ENCODE data around the gene HID1.
"Not testable (repeated sequence)": the region's sequence is repeated elsewhere in the genome, so short reads cannot be mapped to it uniquely, and the experiment has no call there.

HID1 gene

DNA sequence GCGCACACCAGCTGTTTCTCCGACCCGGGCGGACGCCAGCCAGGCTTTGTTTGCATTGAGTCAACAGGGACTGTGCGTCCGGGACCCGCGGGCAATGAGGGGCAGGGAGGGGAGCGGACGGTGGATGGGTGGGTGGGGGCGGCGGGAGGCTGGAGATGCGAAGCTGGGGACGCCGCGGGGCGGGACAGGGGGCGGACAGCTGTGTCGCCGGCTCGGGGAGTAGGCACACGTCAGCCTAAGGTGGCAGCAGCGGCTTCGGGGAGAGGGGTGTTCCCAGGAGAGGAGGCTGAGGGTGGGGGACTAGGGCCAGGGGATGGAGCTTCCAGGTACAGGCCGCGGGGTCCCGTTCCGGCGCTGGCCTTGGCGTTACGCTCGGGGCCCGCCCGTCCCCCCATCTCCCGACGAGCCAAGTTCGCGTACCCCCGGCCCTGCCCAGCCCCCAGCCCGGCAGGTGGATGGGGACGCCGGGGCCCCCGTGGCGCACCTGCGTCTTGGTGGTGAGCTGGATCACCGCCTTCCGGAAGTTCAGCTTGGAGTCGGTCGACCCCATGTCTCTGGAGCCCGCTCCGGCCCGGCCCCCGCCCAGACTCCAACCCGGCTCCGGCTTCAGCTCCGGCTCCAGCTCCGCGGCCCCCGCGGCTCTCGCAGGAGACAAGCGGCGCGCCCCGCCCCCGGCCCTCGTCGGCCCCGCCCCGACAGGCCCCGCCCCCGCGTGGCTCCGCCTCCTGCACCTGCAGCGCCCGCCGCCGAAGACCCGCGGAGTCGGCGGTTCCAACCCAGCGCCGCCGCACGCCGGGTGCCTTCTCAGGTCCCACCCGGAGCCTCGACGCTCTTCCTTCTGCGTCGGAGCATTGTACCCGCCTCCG lies at the start of gene HID1:
Gene HID1, minus strand, starts transcription at position 653 of the 866 bp plus-strand sequence. Its CDS starts 103 bp downstream, at position 550.
- peak within 1 kb of the TSS; percentile 48 for H3K4me3 ChIP-seq (ENCODE audit: low read depth, low read length)
- DNase-seq (ENCODE audit: low read depth) = no peak

DNA sequence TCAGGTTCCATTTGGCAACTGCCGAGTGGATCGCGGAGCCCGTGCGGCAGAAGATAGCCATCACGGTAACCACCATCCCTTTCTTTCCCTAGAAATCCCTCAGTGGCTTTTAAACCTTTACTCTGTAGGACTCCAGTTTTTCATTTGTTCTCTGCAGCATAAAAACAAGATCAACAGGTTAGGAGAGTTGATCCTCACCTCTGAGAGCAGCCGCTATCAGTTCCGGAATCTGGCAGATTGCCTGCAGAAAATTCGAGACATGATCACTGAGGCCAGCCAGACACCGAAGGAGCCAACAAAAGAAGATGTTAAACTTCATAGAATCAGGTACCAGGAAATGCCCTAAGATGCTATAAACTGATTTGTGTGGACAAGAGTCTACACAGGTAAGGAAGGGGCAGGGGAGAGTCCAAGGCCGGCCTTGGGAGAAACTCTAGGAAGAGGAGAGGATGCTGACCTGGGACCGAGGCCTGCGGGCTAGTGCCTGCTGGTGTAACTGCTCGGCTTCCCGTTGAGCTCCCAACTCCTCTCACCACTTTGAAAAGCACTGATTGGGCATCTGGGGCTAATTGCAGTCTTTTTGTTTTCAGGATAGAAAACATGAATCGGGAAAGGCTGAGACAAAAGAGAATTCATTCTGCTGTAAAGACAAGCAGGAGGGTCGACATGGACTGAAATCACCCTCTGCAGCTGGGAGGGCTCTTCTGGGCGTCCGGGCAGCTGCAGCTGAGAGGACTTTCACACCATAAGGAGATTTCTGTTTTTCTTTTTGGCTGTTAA lies 48.0 kb upstream of the HID1 start:
- H3K4me3 ChIP-seq (ENCODE audit: low read depth, low read length) = no peak overlapping the region
- DNase-seq (ENCODE audit: low read depth) = no peak

- no peak for DNase-seq (ENCODE audit: low read depth)
- H3K4me3 ChIP-seq (ENCODE audit: low read depth, low read length) = no peak overlapping the region
Measured at GRCh38 chr17:75019710-75020109, 47.2 kb upstream of the HID1 start.

DNA sequence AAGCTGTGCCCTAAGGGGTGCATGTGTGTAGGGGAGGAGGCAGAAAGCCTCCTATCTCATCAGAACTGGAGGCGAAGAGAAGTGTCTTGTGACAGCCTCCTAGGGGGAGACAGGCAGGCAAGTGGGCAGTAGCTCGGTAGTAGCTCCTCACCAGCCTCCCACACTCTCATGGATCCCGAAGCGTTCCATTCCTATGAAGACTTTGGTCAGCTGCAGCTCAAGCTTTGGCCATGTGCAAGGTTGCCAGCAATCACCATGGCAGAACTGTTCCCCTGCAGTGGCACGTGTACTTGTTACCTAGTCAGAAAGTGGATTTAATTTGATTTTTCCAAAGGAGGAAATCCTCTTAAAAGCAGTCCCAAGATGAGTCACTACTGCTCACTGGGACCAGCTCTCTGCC lies 46.6 kb upstream of the HID1 start:
- DNase-seq (ENCODE audit: low read depth) = no peak
- H3K4me3 ChIP-seq (ENCODE audit: low read depth, low read length) = no peak overlapping the region

- DNase-seq (ENCODE audit: low read depth) = no peak
- peak overlapping the region; percentile 76 for H3K4me3 ChIP-seq (ENCODE audit: low read depth, low read length)
Measured at GRCh38 chr17:75013092-75013559, 40.6 kb upstream of the HID1 start.

DNA sequence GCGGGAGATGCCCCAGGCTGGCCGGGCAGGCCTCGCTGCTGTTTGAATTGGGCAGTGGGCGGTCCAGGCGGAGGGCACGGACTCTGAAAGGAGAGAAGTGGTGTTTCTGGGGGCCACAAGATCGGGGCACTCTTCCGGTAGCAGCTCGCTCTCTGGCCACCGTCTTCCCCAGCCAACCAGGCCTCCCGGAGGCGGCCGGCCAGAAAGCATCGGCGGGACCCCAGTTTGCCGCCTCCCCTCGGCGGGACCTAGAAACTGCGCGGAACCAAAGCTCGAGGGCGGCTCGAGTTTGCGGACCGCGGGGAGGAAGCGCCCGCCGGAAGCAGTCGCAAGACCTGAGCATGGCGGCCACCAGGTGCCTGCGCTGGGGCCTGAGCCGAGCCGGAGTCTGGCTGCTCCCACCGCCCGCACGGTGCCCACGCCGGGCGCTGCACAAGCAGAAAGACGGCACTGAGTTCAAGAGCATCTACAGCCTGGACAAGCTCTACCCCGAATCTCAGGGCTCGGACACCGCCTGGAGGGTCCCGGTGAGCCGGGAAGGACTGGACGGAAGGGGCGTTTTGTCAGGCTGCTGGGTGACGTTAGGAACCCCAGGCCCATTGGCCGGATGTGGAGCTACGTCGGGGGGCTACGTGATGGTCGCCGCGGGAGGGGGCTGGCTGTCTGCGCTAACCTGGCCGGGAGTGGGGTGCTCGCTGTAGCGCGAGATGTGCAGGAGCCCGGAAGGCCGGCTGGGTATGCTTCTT lies 40.0 kb upstream of the HID1 start, which contains the start of gene MRPL58:
Gene MRPL58, plus strand, starts transcription at position 325 of the 746 bp plus-strand sequence. Its CDS starts 17 bp downstream, at position 342.
- H3K4me3 ChIP-seq (ENCODE audit: low read depth, low read length) = peak within 1 kb of the TSS; percentile 76
- no peak for DNase-seq (ENCODE audit: low read depth)

- H3K4me3 ChIP-seq (ENCODE audit: low read depth, low read length) = peak overlapping the region; percentile 76
- DNase-seq (ENCODE audit: low read depth) = no peak
Measured at GRCh38 chr17:75012096-75012345, 39.5 kb upstream of the HID1 start.

- peak overlapping the region; percentile 76 for H3K4me3 ChIP-seq (ENCODE audit: low read depth, low read length)
- DNase-seq (ENCODE audit: low read depth) = no peak
Measured at GRCh38 chr17:75011401-75012095, 39.0 kb upstream of the HID1 start.

DNA sequence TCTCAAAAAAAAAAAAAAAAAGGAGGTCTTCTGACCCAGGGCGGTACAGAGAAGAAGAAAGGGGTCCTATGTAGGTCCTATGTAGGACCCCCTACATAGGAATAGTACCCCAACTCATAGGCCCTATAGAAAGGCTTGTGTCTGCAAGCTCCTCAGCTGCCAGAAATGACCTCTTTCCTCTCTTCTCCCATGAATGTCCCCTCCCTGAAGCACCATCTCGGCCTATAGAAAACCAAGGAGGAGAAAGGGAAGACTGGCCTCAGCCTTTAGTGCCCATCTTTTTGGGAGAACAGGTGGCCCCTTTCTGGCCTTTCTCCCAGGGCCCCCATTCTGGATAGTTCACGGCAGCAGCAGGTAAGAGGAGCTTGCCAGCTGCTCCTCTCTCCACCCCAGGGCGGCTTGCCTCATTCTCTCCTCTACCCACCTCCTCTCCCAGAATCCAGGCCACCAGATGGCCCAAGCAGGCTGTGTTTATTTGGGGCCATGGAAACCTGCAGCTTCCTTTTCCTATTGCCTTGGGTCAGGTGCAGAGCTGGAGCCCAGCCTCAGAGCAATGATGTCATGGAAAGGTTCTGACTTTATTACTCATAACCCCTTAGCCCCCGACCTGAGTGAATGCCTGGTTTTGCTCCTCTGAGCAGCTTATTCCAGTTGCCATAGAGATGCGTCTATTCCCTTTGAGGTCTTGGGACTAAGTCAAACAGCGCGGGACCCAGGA lies 38.3 kb upstream of the HID1 start:
- no peak overlapping the region for H3K4me3 ChIP-seq (ENCODE audit: low read depth, low read length)
- no peak for DNase-seq (ENCODE audit: low read depth)

GRCh38 chr17:75009139-75009724 lies 36.7 kb upstream of the HID1 start:
- DNase-seq (ENCODE audit: low read depth) = no peak

GRCh38 chr17:75008373-75008772 lies 35.8 kb upstream of the HID1 start:
- no peak for DNase-seq (ENCODE audit: low read depth)

More at GRCh38 chr17:75009139-75009724, 36.7 kb upstream of the HID1 start:
- no peak overlapping the region for H3K4me3 ChIP-seq (ENCODE audit: low read depth, low read length)

GRCh38 chr17:75006653-75007052 lies 34.1 kb upstream of the HID1 start:
- no peak for DNase-seq (ENCODE audit: low read depth)

More at GRCh38 chr17:75008373-75008772, 35.8 kb upstream of the HID1 start:
- H3K4me3 ChIP-seq (ENCODE audit: low read depth, low read length) = no peak overlapping the region

GRCh38 chr17:75006084-75006483 lies 33.5 kb upstream of the HID1 start:
- not testable (repeated sequence) for H3K4me3 ChIP-seq (ENCODE audit: low read depth, low read length); DNase-seq (ENCODE audit: low read depth)

More at GRCh38 chr17:75006653-75007052, 34.1 kb upstream of the HID1 start:
- no peak overlapping the region for H3K4me3 ChIP-seq (ENCODE audit: low read depth, low read length)

GRCh38 chr17:75005291-75005690 lies 32.7 kb upstream of the HID1 start:
- H3K4me3 ChIP-seq (ENCODE audit: low read depth, low read length) = no peak overlapping the region
- no peak for DNase-seq (ENCODE audit: low read depth)

- H3K4me3 ChIP-seq (ENCODE audit: low read depth, low read length) = no peak overlapping the region
- DNase-seq (ENCODE audit: low read depth) = no peak
Measured at GRCh38 chr17:75004371-75004770, 31.8 kb upstream of the HID1 start.

DNA sequence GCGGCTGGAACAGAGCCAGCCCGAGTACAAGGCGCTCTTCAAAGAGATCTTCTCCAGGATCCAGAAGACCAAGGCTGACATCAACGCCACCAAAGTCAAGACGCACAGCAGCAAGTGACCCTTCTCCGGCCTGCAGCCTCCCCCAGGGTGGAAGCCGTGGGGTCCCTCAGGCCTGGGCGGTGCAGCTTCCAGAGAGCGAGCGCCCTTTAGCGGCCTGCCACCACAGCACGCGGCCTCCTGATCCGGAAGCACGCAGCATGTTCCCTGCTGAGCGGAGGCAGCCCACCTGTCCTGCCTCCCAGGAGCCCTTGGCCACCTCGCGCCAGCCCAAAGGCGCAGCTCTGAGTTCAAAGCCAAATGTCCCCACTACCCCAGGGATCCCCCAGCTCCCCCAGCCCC lies 31.4 kb upstream of the HID1 start:
- no peak for DNase-seq (ENCODE audit: low read depth)
- no peak overlapping the region for H3K4me3 ChIP-seq (ENCODE audit: low read depth, low read length)

DNA sequence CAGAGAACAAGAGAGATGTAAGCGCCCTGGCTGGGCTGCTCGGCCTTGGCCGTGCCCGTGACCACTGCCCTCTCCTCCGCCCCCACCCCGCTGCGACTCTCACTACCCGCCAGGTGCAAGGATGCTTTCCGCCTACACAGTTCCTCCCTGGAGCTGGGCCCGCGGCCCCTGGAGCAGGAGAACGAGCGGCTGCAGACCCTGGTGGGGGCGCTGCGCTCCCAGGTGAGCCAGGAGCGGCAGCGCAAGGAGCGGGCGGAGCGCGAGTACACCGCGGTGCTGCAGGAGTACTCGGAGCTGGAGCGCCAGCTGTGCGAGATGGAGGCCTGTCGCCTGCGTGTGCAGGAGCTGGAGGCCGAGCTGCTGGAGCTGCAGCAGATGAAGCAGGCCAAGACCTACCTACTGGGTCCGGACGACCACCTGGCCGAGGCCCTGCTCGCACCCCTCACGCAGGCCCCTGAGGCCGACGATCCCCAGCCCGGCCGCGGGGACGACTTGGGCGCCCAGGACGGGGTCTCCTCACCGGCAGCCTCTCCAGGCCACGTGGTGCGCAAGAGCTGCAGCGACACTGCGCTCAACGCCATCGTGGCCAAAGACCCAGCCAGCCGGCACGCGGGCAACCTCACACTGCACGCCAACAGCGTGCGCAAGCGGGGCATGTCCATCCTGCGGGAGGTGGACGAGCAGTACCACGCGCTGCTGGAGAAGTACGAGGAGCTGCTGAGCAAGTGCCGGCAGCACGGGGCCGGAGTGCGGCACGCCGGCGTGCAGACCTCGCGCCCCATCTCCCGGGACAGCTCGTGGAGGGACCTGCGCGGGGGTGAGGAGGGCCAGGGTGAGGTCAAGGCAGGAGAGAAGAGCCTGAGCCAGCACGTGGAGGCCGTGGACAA lies 30.8 kb upstream of the HID1 start:
- no peak for DNase-seq (ENCODE audit: low read depth)
- H3K4me3 ChIP-seq (ENCODE audit: low read depth, low read length) = no peak overlapping the region

Data from skeletal muscle cell (primary cell).